SU-DHL-6 (cell line): Measurements from ENCODE around the gene EXOC6B.

ENCODE experiments used
- EZH2phosphoT487 ChIP-seq: fragments of 200-600 bp; sonication (generic), shearing (Covaris generic); conservative IDR thresholded peaks from 2 replicates; pipeline ENCODE4 v1.6.1; 2018; ENCODE audit warnings: mild to moderate bottlenecking, antibody characterized with exemption, low read length, moderate library complexity, mixed read lengths
- TF ChIP-seq, protein P1 (sequence below): fragments of 200-600 bp; sonication (generic); IDR thresholded peaks from one replicate; pipeline ENCODE4 v1.5.1; 2017; ENCODE audit warnings: antibody characterized with exemption, mild to moderate bottlenecking, low read length, moderate library complexity; ENCODE audit not compliant: insufficient read depth, poor library complexity, severe bottlenecking

DNA sequence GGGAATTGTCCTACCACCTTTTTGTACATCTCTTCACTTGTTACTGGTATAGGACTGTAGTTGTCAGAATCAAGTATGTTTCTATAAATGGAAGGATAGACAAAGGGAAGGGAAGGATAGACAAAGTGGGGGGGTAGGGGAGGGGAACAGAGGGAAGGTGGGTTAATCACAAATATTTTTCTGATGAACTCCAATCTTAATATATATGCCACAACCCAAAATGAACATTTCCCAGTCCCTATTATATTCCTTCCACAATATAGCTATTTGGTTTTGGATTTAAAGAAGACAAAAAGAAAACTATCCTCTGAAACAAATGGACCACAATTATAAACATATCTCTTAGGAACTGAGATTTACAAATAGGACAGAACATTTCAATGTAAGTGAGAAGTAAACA is 329.4 kb downstream of the EXOC6B start:
- TF ChIP-seq, protein P1, sequence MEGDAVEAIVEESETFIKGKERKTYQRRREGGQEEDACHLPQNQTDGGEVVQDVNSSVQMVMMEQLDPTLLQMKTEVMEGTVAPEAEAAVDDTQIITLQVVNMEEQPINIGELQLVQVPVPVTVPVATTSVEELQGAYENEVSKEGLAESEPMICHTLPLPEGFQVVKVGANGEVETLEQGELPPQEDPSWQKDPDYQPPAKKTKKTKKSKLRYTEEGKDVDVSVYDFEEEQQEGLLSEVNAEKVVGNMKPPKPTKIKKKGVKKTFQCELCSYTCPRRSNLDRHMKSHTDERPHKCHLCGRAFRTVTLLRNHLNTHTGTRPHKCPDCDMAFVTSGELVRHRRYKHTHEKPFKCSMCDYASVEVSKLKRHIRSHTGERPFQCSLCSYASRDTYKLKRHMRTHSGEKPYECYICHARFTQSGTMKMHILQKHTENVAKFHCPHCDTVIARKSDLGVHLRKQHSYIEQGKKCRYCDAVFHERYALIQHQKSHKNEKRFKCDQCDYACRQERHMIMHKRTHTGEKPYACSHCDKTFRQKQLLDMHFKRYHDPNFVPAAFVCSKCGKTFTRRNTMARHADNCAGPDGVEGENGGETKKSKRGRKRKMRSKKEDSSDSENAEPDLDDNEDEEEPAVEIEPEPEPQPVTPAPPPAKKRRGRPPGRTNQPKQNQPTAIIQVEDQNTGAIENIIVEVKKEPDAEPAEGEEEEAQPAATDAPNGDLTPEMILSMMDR: no peak
- no peak for TF ChIP-seq EZH2phosphoT487
